Heart right ventricle (tissue), 16 donors: ENCODE measurements around the gene ERGIC1. TPM values are rescaled to one million over a fixed set of nuclear protein-coding genes. Genes with fewer than 3 reads are reported as not detected.

Experiments used
- ATAC-seq, 8 donors: fragments of 200-7000 bp; cut with Tn5 transposase; one replicate each; pipeline ENCODE4 v1.9.1; 2020; ENCODE audit warnings: mild to moderate bottlenecking in 8 of 8, moderate library complexity in 8 of 8, moderate number of reproducible peaks in 1 of 8
- DNase-seq, 2 donors: peaks; one replicate each; pipeline ENCODE4 v3.0.0-alpha.2; 2020
- H3K27ac ChIP-seq, 10 donors: fragments of 200-600 bp; sonication (generic) in 2 of 10; one replicate each; pipeline versions ENCODE4 v1.5.0 to v1.8.0; 2020 to 2022; ENCODE audit warnings: mild to moderate bottlenecking in 3 of 10
- H3K27me3 ChIP-seq, 7 donors: fragments of 200-600 bp; one replicate each; pipeline ENCODE4 v1.8.0; 2021 to 2022; ENCODE audit warnings: mild to moderate bottlenecking in 2 of 7
- H3K36me3 ChIP-seq, 9 donors: fragments of 200-600 bp; sonication (generic) in 1 of 9; one replicate each; pipeline versions ENCODE4 v1.5.0 to v1.8.0; 2020 to 2022; ENCODE audit warnings: mild to moderate bottlenecking in 2 of 9
- H3K4me1 ChIP-seq, 9 donors: fragments of 200-600 bp; sonication (generic) in 1 of 9; one replicate each; pipeline versions ENCODE4 v1.5.0 to v1.8.0; 2020 to 2022; ENCODE audit warnings: mild to moderate bottlenecking in 4 of 9
- H3K4me3 ChIP-seq, 10 donors: fragments of 200-600 bp; sonication (generic) in 2 of 10; one replicate each; pipeline versions ENCODE4 v1.5.0 to v1.8.0; 2020 to 2022; ENCODE audit warnings: mild to moderate bottlenecking in 7 of 10, moderate library complexity in 2 of 10
- H3K9me3 ChIP-seq, 11 donors: fragments of 200-600 bp in 10 of 11; sonication (generic) in 2 of 11; one replicate each; pipeline versions ENCODE4 v1.5.0 to v1.8.0; 2013 to 2022; ENCODE audit warnings: mild to moderate bottlenecking in 2 of 11, control low read depth in 1 of 11, moderate library complexity in 1 of 11
- WGBS, 2 donors: extraction: QIAGEN DNeasy Blood & Tissue Kit; methylation state at CpG; one replicate each; pipeline ENCODE4 v1.1.7; 2013; ENCODE audit warnings: inconsistent platforms in 1 of 2; 5-methylcytosine and 5-hydroxymethylcytosine counted together
- intact Hi-C, 10 donors: fragments of 100-400 bp; cut with DNase I; formaldehyde crosslinking; loops; one replicate each; pipeline versions ENCODE4 v1.11.1 to v1.14.2; 2022
- polyA plus RNA-seq, 2 donors: library from polyadenylated mRNA; stranded (reverse); fragments of 200-250 nt; gene quantifications; one replicate each; pipeline ENCODE4 v1.2.3, GENCODE V29; 2013
- total RNA-seq, 10 donors: library from RNA; stranded (reverse); fragmentation: NEBNext Ultra II Directional in 3 of 10; extraction: Animal tissue kit (Norgen Biotek cat#: 25700) in 3 of 10; gene quantifications; one replicate each; pipeline versions ENCODE4 v1.2.1 to v1.2.4, GENCODE V29; 2021 to 2023
- TF ChIP-seq, protein P1 (sequence below), 9 donors: fragments of 200-600 bp; sonication (generic) in 2 of 9; IDR thresholded peaks; one replicate each; pipeline versions ENCODE4 v1.5.0 to v1.8.0; 2021 to 2022; ENCODE audit warnings: antibody characterized with exemption in 9 of 9, mild to moderate bottlenecking in 5 of 9, moderate library complexity in 1 of 9
- donor health status: Arrhythmogenic right ventricular cardiomyopathy.
- donor health status: ischemic (EF 13 %, LVEDD 7.1; RV severe dilation, severe dysfunction).
- donor health status: healthy with polysubstance abuse.
- donor health status: DM: no; HTN: yes; CAD: no.
- donor health status: DM: no; HTN: no; CAD: no.
- donor health status: ischemic (EF 25% LVEDD 6.9; RV normal size, moderate dysfunction).
- donor health status: ischemic (EF 25% LVEDD 5.7; RV mildly dilated, moderate dysfunction).
- donor health status: healthy.
- donor health status: DM: yes; HTN: yes; CAD: no.
- donor health status: Ischemic cardiomyopathy.
- donor health status: ischemic (EF 35%, LVEDD 5.7; RV mildly dilated, moderate dysfunction).
- donor health status: nonischemic (EF 11% LVEDD 7.7; RV severe dilation, severe dysfunction).
- donor health status: DM: yes; HTN: yes; CAD: no.
- donor health status: PGD.
- donor health status: ischemic (EF 29% LVEDD 5.4; RV normal size, mild dysfunction).
- donor health status: nonischemic (EF 23%, LVEDD 6.1; RV moderate dilation, normal function).

Gene ERGIC1
- total and polyA plus RNA-seq, 12 donors: 48.0 to 91.9 (median 72.5) TPM

DNA sequence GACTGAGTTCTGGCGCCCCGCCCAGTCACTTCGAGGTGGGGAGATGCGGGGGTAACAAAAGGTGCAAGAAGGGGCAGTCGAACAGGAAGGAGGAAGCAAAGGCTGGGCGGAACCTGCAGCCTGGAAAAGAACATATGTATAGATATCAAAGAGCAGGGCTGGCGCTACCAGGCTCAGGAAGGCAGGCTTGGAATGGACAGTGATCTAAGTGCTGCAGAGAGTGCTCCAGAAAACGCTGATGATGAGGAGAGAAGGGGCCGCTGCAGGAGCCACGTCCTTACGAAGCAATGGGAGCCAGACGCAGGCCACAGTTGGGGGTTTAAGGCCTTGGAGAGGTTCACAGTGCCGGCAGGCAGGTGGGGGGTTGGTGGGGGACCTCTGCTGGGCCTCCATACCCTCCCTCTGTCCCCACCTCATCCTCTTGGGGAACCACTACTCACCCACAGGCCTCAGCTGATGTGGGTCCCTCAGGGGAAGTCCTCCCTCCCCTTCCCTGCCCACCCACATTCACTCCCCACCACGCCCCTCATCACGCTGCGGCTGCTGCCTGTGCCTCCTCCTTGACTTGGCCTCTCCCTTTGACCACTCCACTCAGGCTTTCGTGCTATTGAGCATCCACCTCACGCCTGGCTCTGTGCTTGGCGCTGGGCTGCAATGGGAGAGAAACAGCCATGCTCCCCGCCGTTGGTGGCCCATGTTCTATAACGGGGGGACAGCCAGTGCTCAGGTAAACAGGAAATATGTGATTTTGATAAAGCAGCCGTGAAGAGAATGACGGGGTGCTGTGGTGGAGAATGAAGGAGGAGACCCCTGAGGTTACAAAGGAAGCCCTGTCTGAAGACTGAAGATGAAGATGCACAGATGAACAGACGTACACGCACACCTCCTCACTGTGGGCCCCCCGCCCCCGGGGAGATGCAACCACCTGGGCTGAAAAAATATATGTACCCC is 84.6 kb downstream of the ERGIC1 start:
- Histone ChIP-seq H3K4me3 (no peak overlapping the region), H3K9me3 (no peaks in the 10 kb centered on the region), H3K27me3 (no peaks in the 10 kb centered on the region), H3K36me3 (peaks cover 0 to 84% (median 19%) of the 10 kb centered on the region in 9 donors), H3K4me1 (peaks cover 0 to 9% (median 0%) of the 10 kb centered on the region in 9 donors), H3K27ac (no peak overlapping the region)
- WGBS, 2 donors: 83 to 85% methylated on average over 28 of the region's 28 CpGs
- no peak for ATAC-seq
- intact Hi-C loops: no loop called here
- TF ChIP-seq, protein P1, sequence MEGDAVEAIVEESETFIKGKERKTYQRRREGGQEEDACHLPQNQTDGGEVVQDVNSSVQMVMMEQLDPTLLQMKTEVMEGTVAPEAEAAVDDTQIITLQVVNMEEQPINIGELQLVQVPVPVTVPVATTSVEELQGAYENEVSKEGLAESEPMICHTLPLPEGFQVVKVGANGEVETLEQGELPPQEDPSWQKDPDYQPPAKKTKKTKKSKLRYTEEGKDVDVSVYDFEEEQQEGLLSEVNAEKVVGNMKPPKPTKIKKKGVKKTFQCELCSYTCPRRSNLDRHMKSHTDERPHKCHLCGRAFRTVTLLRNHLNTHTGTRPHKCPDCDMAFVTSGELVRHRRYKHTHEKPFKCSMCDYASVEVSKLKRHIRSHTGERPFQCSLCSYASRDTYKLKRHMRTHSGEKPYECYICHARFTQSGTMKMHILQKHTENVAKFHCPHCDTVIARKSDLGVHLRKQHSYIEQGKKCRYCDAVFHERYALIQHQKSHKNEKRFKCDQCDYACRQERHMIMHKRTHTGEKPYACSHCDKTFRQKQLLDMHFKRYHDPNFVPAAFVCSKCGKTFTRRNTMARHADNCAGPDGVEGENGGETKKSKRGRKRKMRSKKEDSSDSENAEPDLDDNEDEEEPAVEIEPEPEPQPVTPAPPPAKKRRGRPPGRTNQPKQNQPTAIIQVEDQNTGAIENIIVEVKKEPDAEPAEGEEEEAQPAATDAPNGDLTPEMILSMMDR (IDR thresholded peaks at IDR 0.05): no peak
- DNase-seq: no peak

DNA sequence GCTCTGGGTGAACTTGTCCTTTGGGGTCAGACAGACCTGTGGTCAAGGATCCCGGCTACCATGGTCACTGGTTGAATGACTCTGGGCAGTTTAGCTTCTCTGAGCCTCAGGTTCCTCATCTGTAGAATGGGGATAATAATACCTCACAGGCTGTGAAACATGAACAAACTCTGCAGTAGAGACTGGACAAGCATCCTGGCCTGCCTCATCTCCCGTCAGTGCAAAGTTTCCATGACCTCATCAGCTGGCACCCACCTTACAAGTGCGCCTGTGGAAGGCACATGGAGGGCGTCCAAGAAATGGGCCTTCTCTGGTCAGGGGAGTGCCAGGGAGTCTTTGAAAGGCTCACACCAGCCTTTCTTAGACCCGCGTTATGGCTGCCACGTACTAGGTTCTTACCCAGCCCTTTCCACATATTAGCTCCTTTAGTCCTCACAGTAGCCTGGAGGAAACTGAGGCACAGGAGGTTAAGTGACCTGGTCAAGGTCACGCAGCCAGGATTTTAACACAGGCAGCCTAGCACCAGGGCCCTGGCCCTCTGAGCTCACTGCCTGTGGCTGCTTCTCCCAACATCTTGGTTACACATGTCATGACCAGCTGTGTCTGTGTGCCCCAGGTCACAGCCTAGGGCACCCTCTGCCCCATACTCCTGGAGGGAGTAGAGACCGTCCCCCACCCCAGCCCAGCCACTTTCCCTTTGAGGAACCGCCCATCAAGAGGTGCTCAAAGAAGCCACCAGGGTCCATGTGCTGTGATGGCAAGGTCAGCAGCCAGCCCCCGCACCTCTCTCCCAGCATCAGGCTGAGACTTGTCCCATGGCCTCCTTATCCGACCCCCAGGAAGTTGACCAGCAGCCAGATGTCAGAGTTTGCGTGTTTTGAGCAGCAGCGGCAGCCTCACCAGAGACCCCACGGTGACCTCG is 85.7 kb downstream of the ERGIC1 start:
- intact Hi-C loops: loop anchor here in 1 of 10 donors (10.0 kb wide), 1 partner anchor 455 kb away; no protein-coding TSS in a partner anchor
- ATAC-seq (peak in 6 of 8 donors; percentile 37 to 60 (median 50)), DNase-seq (peak in 1 of 2 donors; percentile 46)
- Histone ChIP-seq H3K27me3 (no peaks in the 10 kb centered on the region), H3K9me3 (no peaks in the 10 kb centered on the region), H3K27ac (peak overlapping the region in 1 of 10 donors; percentile 26), H3K4me3 (no peak overlapping the region), H3K4me1 (peaks cover 0 to 9% (median 0%) of the 10 kb centered on the region in 9 donors), H3K36me3 (peaks cover 0 to 86% (median 26%) of the 10 kb centered on the region in 9 donors)
- WGBS, 2 donors: 72 to 76% methylated on average over 16 of the region's 16 CpGs
- TF ChIP-seq, protein P1 (IDR thresholded peaks at IDR 0.05): no peak

DNA sequence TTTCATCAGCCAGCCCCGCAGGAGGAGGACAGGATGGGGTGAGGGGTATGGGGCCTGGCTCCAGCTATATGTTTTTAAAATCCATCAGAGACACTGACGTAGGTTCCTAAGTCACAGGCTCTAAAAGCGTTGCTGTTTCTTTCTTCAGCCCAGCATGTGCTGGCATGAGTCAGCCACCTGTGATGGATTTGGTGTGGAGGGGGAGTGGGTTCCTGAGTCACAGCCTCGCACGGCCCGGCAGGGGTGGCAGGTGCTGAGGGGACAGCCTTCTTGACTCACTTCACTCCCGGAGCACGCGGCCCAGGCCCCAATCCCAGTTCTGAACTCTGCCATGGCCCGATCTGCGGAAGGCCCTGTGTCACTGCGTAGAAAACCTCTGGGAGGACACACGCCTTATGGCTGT is 86.4 kb downstream of the ERGIC1 start:
- peaks cover 0 to 85% (median 26%) of the 10 kb centered on the region in 9 donors for H3K36me3 ChIP-seq
- ATAC-seq (no peak), DNase-seq (no peak)
- TF ChIP-seq, protein P1 (IDR thresholded peaks at IDR 0.05): no peak
- H3K9me3 ChIP-seq: no peaks in the 10 kb centered on the region
- peak overlapping the region in 1 of 10 donors; percentile 26 for H3K27ac ChIP-seq
- WGBS, 2 donors: 86 to 87% methylated on average over 13 of the region's 13 CpGs
- H3K4me1 ChIP-seq: peaks cover 0 to 9% (median 0%) of the 10 kb centered on the region in 9 donors
- no peak overlapping the region for H3K4me3 ChIP-seq
- no peaks in the 10 kb centered on the region for H3K27me3 ChIP-seq
- intact Hi-C loops: loop anchor here in 1 of 10 donors (10.0 kb wide), 1 partner anchor 456 kb away; no protein-coding TSS in a partner anchor

DNA sequence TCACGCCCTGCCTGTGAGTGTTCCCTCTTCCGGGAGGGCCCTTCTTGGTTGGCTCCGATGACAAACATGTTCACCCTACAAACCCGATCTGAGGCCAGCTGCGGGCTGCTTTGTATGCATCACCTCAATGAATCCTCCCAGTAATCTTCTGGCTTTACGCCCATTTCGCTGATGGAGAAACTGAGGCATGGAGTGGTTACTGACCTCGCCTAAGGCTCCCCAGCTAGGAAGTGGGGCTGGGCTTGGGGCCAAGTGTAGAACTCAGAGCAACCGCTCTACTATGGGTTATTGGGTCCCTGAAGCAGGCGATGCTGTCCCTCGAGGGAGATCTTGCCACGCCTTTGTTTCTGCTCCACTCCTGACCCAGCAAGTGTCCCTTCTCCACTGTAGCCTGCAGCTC is 86.9 kb downstream of the ERGIC1 start:
- WGBS, 2 donors: 95 to 97% methylated on average over 12 of the region's 12 CpGs
- DNase-seq: no peak
- H3K27me3 ChIP-seq: no peaks in the 10 kb centered on the region
- H3K27ac ChIP-seq: no peak overlapping the region
- peaks cover 0 to 9% (median 0%) of the 10 kb centered on the region in 9 donors for H3K4me1 ChIP-seq
- H3K36me3 ChIP-seq: peaks cover 0 to 85% (median 24%) of the 10 kb centered on the region in 9 donors
- H3K4me3 ChIP-seq: no peak overlapping the region
- no peaks in the 10 kb centered on the region for H3K9me3 ChIP-seq
- TF ChIP-seq, protein P1 (IDR thresholded peaks at IDR 0.05): no peak
- no peak for ATAC-seq
- intact Hi-C loops: loop anchor here in 1 of 10 donors (10.0 kb wide), 1 partner anchor 456 kb away; no protein-coding TSS in a partner anchor
